ENCODE results near the gene TMSB10. TPM values are rescaled to one million over a fixed set of nuclear protein-coding genes. Genes with fewer than 3 reads are reported as not detected.

TMSB10 gene
- total RNA-seq, 2 experiments from 2014 or later, result 5,686 to 5,768 TPM

DNA sequence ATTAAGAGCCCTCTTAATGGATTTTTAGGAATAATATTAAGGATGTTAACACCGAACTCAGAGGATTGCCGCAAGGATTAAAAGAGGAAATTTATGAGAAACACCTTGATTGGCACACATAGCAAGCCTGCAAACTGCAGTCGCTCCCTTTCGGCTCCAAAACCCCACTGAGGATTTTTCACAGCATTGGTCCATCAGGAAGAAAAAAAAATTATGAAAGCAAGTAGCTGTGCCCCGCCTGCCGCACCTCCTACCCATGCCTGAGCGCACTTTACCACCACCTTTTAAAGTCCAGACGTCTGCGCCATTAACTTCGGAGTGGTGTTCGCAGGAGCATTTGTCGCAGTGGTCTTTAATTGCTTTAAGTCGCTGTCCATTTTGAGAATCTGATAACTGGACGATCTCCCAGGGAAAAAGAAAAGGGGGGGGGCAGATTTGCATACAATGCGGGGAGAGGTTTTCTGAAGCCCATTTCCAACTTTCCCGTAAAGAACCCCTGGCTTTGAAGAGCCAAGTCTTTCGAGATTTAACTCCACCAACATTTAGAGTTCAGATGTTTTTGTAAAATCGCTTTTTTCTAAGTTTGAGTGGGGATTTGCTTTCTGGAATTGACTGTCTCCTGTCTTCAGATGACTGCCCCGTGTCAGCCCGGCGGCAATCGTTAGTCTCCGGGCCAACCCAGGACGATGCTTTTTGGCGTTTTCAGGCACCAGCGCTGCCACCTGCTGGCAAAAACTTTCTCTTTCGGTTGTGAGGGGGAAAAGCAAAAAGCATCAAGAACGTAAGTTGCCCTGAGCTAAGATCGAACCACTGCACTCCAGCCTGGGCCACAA, 23.7 kb upstream of the TMSB10 start:
- peak; percentile 90 for DNase-seq
- ChIA-PET POLR2A (interaction anchor here (0.7 to 17.0 kb wide), 20 partner anchors 9 to 423 kb away, joined by 3 to 467 read pairs (median 6); partner anchors contain the start of genes KCMF1, SUCLG1 and TMSB10), CTCF (interaction anchor here (0.7 to 5.7 kb wide), 32 partner anchors 8 to 390 kb away, joined by 3 to 98 read pairs (median 5); no protein-coding TSS in a partner anchor)
- H3K36me3 Mint-ChIP-seq (ENCODE audit: low read depth), result peaks cover 8% of the 10 kb centered on the region
- peak overlapping the region; percentile 91 for H3K4me3 Mint-ChIP-seq
- H3K4me1 Mint-ChIP-seq, result peaks cover 51% of the 10 kb centered on the region
- peak overlapping the region; percentile 87 for H3K27ac Mint-ChIP-seq
- no peaks in the 10 kb centered on the region for H3K9me3 Mint-ChIP-seq
- no peaks in the 10 kb centered on the region for H3K27me3 Mint-ChIP-seq

- H3K4me1 Mint-ChIP-seq, result peaks cover 51% of the 10 kb centered on the region
- H3K27me3 Mint-ChIP-seq, result no peaks in the 10 kb centered on the region
- H3K36me3 Mint-ChIP-seq (ENCODE audit: low read depth), result peaks cover 6% of the 10 kb centered on the region
- ChIA-PET CTCF (interaction anchor here (0.7 to 5.7 kb wide), 27 partner anchors 8 to 391 kb away, joined by 3 to 98 read pairs (median 5); no protein-coding TSS in a partner anchor), POLR2A (interaction anchor here (0.7 to 17.0 kb wide), 16 partner anchors 8 to 364 kb away, joined by 3 to 467 read pairs (median 6); partner anchors contain the start of genes KCMF1 and TMSB10)
- no peak for DNase-seq
- peak overlapping the region; percentile 91 for H3K4me3 Mint-ChIP-seq
- H3K27ac Mint-ChIP-seq, result peak overlapping the region; percentile 87
- no peaks in the 10 kb centered on the region for H3K9me3 Mint-ChIP-seq
Observed at GRCh38 chr2:84882414-84882738, 23.1 kb upstream of the TMSB10 start.

- no peaks in the 10 kb centered on the region for H3K9me3 Mint-ChIP-seq
- H3K27me3 Mint-ChIP-seq, result no peaks in the 10 kb centered on the region
- no peak for DNase-seq
- peak overlapping the region; percentile 87 for H3K27ac Mint-ChIP-seq
- POLR2A ChIA-PET, result interaction anchor here (0.7 to 17.0 kb wide), 15 partner anchors 7 to 365 kb away, joined by 3 to 467 read pairs (median 6); partner anchors contain the start of genes KCMF1 and TMSB10
- peak overlapping the region; percentile 91 for H3K4me3 Mint-ChIP-seq
- CTCF ChIA-PET, result interaction anchor here (0.7 to 5.7 kb wide), 27 partner anchors 7 to 392 kb away, joined by 3 to 98 read pairs (median 5); no protein-coding TSS in a partner anchor
- H3K36me3 Mint-ChIP-seq (ENCODE audit: low read depth), result peaks cover 5% of the 10 kb centered on the region
- peaks cover 49% of the 10 kb centered on the region for H3K4me1 Mint-ChIP-seq
Observed at GRCh38 chr2:84882775-84883550, 22.5 kb upstream of the TMSB10 start.

- Mint-ChIP-seq H3K27me3 (no peaks in the 10 kb centered on the region), H3K4me3 (no peak overlapping the region), H3K27ac (no peak overlapping the region), H3K4me1 (peaks cover 55% of the 10 kb centered on the region), H3K36me3 (ENCODE audit: low read depth) (peaks cover 5% of the 10 kb centered on the region), H3K9me3 (no peaks in the 10 kb centered on the region)
- CTCF ChIA-PET, result interaction anchor here (6.6 kb wide), 1 partner anchor 41 kb away, joined by 60 read pairs; no protein-coding TSS in a partner anchor
- POLR2A ChIA-PET, result interaction anchor here (1.2 to 17.0 kb wide), 2 partner anchors 18 to 41 kb away, joined by 4 to 467 read pairs; partner anchors contain the start of gene TMSB10
- DNase-seq, result no peak
Observed at GRCh38 chr2:84884449-84884848, 21.0 kb upstream of the TMSB10 start.

GRCh38 chr2:84885111-84885510, 20.3 kb upstream of the TMSB10 start:
- no peak overlapping the region for H3K4me3 Mint-ChIP-seq
- ChIA-PET POLR2A (interaction anchor here (1.2 to 17.0 kb wide), 2 partner anchors 18 to 40 kb away, joined by 4 to 467 read pairs; partner anchors contain the start of gene TMSB10), CTCF (interaction anchor here (6.6 kb wide), 1 partner anchor 41 kb away, joined by 60 read pairs; no protein-coding TSS in a partner anchor)
- H3K36me3 Mint-ChIP-seq (ENCODE audit: low read depth), result peaks cover 2% of the 10 kb centered on the region
- no peaks in the 10 kb centered on the region for H3K27me3 Mint-ChIP-seq
- H3K4me1 Mint-ChIP-seq, result peaks cover 55% of the 10 kb centered on the region
- no peaks in the 10 kb centered on the region for H3K9me3 Mint-ChIP-seq
- H3K27ac Mint-ChIP-seq, result no peak overlapping the region
- DNase-seq, result no peak

GRCh38 chr2:84886791-84887190, 18.7 kb upstream of the TMSB10 start:
- DNase-seq, result no peak
- H3K27ac Mint-ChIP-seq, result peak overlapping the region; percentile 12
- no peak overlapping the region for H3K4me3 Mint-ChIP-seq
- CTCF ChIA-PET, result interaction anchor here (1.0 to 6.6 kb wide), 2 partner anchors 11 to 39 kb away, joined by 3 to 60 read pairs; no protein-coding TSS in a partner anchor
- no peaks in the 10 kb centered on the region for H3K36me3 Mint-ChIP-seq (ENCODE audit: low read depth)
- H3K4me1 Mint-ChIP-seq, result peaks cover 58% of the 10 kb centered on the region
- no peaks in the 10 kb centered on the region for H3K9me3 Mint-ChIP-seq
- no peaks in the 10 kb centered on the region for H3K27me3 Mint-ChIP-seq
- POLR2A ChIA-PET, result interaction anchor here (1.1 to 17.0 kb wide), 4 partner anchors 16 to 104 kb away, joined by 4 to 467 read pairs (median 5); partner anchors contain the start of gene TMSB10

DNA sequence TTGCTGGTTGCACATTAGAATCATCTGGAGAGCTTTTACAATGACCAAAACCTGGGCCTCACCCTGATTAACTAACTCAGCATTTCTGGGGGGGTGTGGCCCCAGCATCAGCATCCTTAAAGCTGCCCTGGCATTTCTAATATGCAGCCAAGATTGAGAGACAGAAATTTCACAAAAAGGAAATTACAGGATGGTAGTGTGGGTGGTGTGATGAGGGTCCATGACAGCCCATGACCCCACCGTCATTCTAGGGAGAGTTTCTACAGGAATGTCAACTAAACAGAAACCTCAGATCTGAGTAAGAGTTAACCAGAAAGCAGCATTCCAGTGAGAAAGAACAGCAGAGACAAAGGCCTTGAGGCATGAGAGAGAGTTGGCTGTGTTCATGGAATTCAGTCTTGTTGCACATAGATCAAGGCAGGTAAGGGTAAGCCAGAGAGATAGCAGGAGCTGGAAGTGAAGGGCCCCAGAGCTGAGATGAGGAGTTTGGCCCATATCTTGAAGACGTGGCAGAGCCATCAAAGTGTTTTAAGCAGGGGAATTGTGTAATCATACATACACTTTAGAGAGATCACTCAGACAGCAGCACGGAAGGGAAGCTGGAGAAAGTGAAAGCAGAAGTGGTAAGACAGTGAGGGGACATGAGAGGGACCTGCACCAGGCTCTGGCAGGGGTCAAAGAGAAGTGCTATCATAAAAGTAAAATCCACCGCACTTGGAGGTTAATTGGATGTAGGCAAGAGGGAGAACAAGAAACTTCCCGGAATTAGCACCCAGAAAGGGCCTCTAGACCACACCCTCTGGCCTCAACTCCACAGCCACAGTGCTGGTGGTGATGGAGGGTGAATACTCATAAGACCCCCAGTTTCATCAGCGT, 16.8 kb upstream of the TMSB10 start:
- Mint-ChIP-seq H3K4me1 (peaks cover 42% of the 10 kb centered on the region), H3K27me3 (no peaks in the 10 kb centered on the region), H3K27ac (peak overlapping the region; percentile 94), H3K4me3 (peak overlapping the region; percentile 74), H3K36me3 (ENCODE audit: low read depth) (no peaks in the 10 kb centered on the region), H3K9me3 (no peaks in the 10 kb centered on the region)
- DNase-seq, result peak; percentile 59
- ChIA-PET POLR2A (interaction anchor here (0.7 to 17.0 kb wide), 10 partner anchors 9 to 236 kb away, joined by 3 to 467 read pairs (median 8); partner anchors contain the start of genes KCMF1, TMSB10 and TRABD2A), CTCF (interaction anchor here (0.6 to 6.6 kb wide), 10 partner anchors 8 to 412 kb away, joined by 3 to 60 read pairs (median 4); partner anchors contain the start of genes DNAH6 and TRABD2A)

GRCh38 chr2:84889332-84889731, 16.1 kb upstream of the TMSB10 start:
- no peak for DNase-seq
- H3K9me3 Mint-ChIP-seq, result no peaks in the 10 kb centered on the region
- peaks cover 48% of the 10 kb centered on the region for H3K4me1 Mint-ChIP-seq
- H3K27me3 Mint-ChIP-seq, result no peaks in the 10 kb centered on the region
- CTCF ChIA-PET, result interaction anchor here (0.6 to 6.6 kb wide), 11 partner anchors 9 to 411 kb away, joined by 3 to 60 read pairs (median 4); partner anchors contain the start of genes DNAH6 and TRABD2A
- POLR2A ChIA-PET, result interaction anchor here (0.6 to 17.0 kb wide), 11 partner anchors 9 to 430 kb away, joined by 3 to 467 read pairs (median 8); partner anchors contain the start of genes KCMF1, SUCLG1, TMSB10 and TRABD2A
- H3K4me3 Mint-ChIP-seq, result peak overlapping the region; percentile 74
- peak overlapping the region; percentile 94 for H3K27ac Mint-ChIP-seq
- no peaks in the 10 kb centered on the region for H3K36me3 Mint-ChIP-seq (ENCODE audit: low read depth)

DNA sequence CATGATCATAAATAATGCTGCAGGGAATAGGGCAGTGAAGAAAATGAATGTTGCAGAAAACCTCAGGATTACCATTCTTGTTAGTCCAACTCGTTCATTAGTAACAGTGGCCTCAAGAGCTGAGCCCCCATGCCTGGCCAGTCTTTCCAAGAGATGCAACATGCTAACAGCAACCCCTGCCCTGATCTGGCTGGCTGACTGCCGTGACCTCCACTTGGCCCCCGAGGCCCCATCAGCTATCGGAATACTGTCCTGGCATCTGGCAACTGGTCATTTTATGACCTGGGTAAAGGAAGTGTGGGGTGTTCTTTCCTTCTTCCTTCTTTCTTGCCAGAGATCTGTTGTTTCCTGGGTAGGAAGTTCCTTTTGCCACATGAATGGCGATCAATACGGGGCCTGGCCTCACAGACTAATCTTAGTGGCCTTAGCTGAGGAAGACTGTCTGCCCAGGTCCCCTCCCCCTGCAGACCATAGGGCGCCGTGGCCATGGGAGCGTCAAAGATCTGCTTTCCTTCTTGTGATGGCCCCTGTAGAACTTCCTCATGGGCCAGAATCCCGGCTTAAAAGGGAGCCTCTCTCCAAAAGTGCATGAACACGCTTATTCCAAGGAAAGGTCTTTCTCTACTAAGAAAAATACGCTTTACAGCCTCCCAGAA, 14.0 kb upstream of the TMSB10 start:
- H3K4me1 Mint-ChIP-seq, result peaks cover 63% of the 10 kb centered on the region
- H3K27ac Mint-ChIP-seq, result no peak overlapping the region
- H3K27me3 Mint-ChIP-seq, result no peaks in the 10 kb centered on the region
- H3K4me3 Mint-ChIP-seq, result no peak overlapping the region
- no peaks in the 10 kb centered on the region for H3K9me3 Mint-ChIP-seq
- ChIA-PET CTCF (interaction anchor here (1.1 kb wide), 1 partner anchor 9 kb away, joined by 3 read pairs; no protein-coding TSS in a partner anchor), POLR2A (interaction anchor here (1.1 to 17.0 kb wide), 3 partner anchors 9 to 35 kb away, joined by 3 to 467 read pairs (median 33); partner anchors contain the start of gene TMSB10)
- peaks cover 3% of the 10 kb centered on the region for H3K36me3 Mint-ChIP-seq (ENCODE audit: low read depth)
- DNase-seq, result no peak

GRCh38 chr2:84894131-84894586, 11.3 kb upstream of the TMSB10 start:
- Mint-ChIP-seq H3K9me3 (no peaks in the 10 kb centered on the region), H3K4me1 (peaks cover 63% of the 10 kb centered on the region), H3K36me3 (ENCODE audit: low read depth) (peaks cover 9% of the 10 kb centered on the region), H3K27ac (peak overlapping the region; percentile 59), H3K4me3 (no peak overlapping the region), H3K27me3 (no peaks in the 10 kb centered on the region)
- POLR2A ChIA-PET, result interaction anchor here (1.2 to 6.9 kb wide), 8 partner anchors 12 to 76 kb away, joined by 3 to 144 read pairs (median 8); partner anchors contain the start of genes TMSB10 and TRABD2A
- CTCF ChIA-PET, result interaction anchor here (1.9 to 2.6 kb wide), 2 partner anchors 12 to 32 kb away, joined by 9 to 14 read pairs; no protein-coding TSS in a partner anchor
- DNase-seq, result no peak
